HepG2 (cell line): ENCODE measurements around the gene FGF14. TPM values are rescaled to one million over a fixed set of nuclear protein-coding genes. Genes with fewer than 3 reads are reported as not detected.

Source experiments
- ATAC-seq: fragments of 200-7000 bp; cut with Tn5 transposase; 3 replicates; pipeline ENCODE4 v1.9.1; 2020; ENCODE audit warnings: mild to moderate bottlenecking, moderate library complexity
- BruUV-seq: library from RNA; stranded (reverse); fragments of 400-500 nt; replicated peaks from 2 replicates; lab custom pipeline; 2021; lab: Mats Ljungman, UMichigan
- CTCF ChIA-PET: fragments of 300-600 bp; formaldehyde crosslinking; extraction: SDS; loops from one replicate; lab custom pipeline; 2021; ENCODE audit warnings: low total read pairs, inconsistent platforms, low intra/inter-chr PET ratio; lab: Yijun Ruan, JAX
- POLR2A ChIA-PET: fragments of 350-600 bp; sonication (Branson Sonifier 250); formaldehyde crosslinking; loops from one replicate; lab custom pipeline; 2020; ENCODE audit warnings: antibody characterized with exemption, inconsistent platforms; lab: Yijun Ruan, JAX
- DNase-seq: peaks from one replicate; pipeline ENCODE4 v3.0.0-alpha.2; 2015; ENCODE audit warnings: low spot score
- FAIRE-seq: peaks from 3 replicates; lab custom pipeline; 2011; peaks lifted over from hg19 to GRCh38; lab: Jason Lieb, UNC
- H2AFZ ChIP-seq: one replicate; pipeline ENCODE4 v1.6.1; 2011; ENCODE audit warnings: low read length, inconsistent platforms
- H3K27ac ChIP-seq: fragments of 300-600 bp; 3 replicates; pipeline ENCODE4 v1.8.0; 2011; ENCODE audit warnings: mixed run types, mild to moderate bottlenecking, mixed read lengths, low read length, inconsistent platforms; ENCODE audit not compliant: insufficient read depth; ENCODE audit errors: extremely low read length
- H3K27me3 ChIP-seq, 2 experiments: fragments of 200-600 bp in 1 of 2; 2 replicates in 1 of 2; 3 replicates in 1 of 2; pipeline versions ENCODE4 v1.6.0 to v1.8.0; 2011; ENCODE audit warnings: low read length in 2 of 2, mild to moderate bottlenecking in 2 of 2, moderate library complexity in 2 of 2, inconsistent platforms in 1 of 2; ENCODE audit not compliant: insufficient read depth in 2 of 2, control insufficient read depth in 1 of 2
- H3K36me3 ChIP-seq, 2 experiments: fragments of 200-600 bp in 1 of 2; replicated peaks in 1 of 2; 2 replicates in 1 of 2; 3 replicates in 1 of 2; pipeline versions ENCODE4 v1.5.1 to v1.8.0; 2011; ENCODE audit warnings: low read length in 2 of 2, inconsistent platforms in 1 of 2; ENCODE audit not compliant: insufficient read depth in 2 of 2, control insufficient read depth in 1 of 2
- H3K4me1 ChIP-seq: 2 replicates; pipeline ENCODE4 v1.5.1; 2012; ENCODE audit warnings: low read length, inconsistent platforms; ENCODE audit not compliant: insufficient read depth
- H3K4me2 ChIP-seq: 2 replicates; pipeline ENCODE4 v1.6.0; 2011; ENCODE audit warnings: low read depth, low read length, inconsistent platforms
- H3K4me3 ChIP-seq, 3 experiments: fragments of 200-600 bp in 1 of 3; sonication (generic), shearing (Covaris generic) in 1 of 3; replicated peaks in 1 of 3; 2 replicates each; pipeline ENCODE4 v1.5.1; 2011 to 2016; ENCODE audit warnings: low read length in 3 of 3, inconsistent platforms in 2 of 3, low read depth in 2 of 3, mild to moderate bottlenecking in 2 of 3, control low read depth in 1 of 3, mixed read lengths in 1 of 3; ENCODE audit not compliant: insufficient read depth in 1 of 3
- H3K79me2 ChIP-seq: one replicate; pipeline ENCODE4 v1.6.1; 2011; ENCODE audit warnings: low read length, inconsistent platforms; ENCODE audit not compliant: insufficient read depth
- H3K9ac ChIP-seq: 2 replicates; pipeline ENCODE4 v1.6.0; 2011; ENCODE audit warnings: mild to moderate bottlenecking, low read depth, low read length, inconsistent platforms; ENCODE audit not compliant: insufficient read depth
- H3K9me3 ChIP-seq: 2 replicates; pipeline ENCODE4 v1.5.1; 2012; ENCODE audit warnings: mild to moderate bottlenecking, low read length
- H4K20me1 ChIP-seq: 2 replicates; pipeline ENCODE4 v1.6.0; 2011; ENCODE audit warnings: inconsistent platforms, mild to moderate bottlenecking, low read length, moderate library complexity; ENCODE audit not compliant: insufficient read depth
- AGO1 ChIP-seq: fragments of 200-400 bp; formaldehyde crosslinking; IDR thresholded peaks from 2 replicates; pipeline ENCODE4 v1.6.1; 2017; ENCODE audit warnings: mild to moderate bottlenecking, low read depth, low read length, moderate library complexity; ENCODE audit not compliant: poor library complexity, severe bottlenecking
- ARID3A ChIP-seq: IDR thresholded peaks from 2 replicates; pipeline ENCODE4 v1.6.1; 2012; ENCODE audit warnings: low read depth, low read length, improper control_type of control experiment
- ELK4 ChIP-seq: sonication (generic); formaldehyde crosslinking; IDR thresholded peaks from 2 replicates; pipeline ENCODE4 v1.9.0; 2021; ENCODE audit warnings: missing genetic modification reagents, borderline replicate concordance
- FOXA3 ChIP-seq: IDR thresholded peaks from 2 replicates; pipeline ENCODE4 v1.6.1; 2016; ENCODE audit warnings: missing genetic modification reagents, missing compliant biosample characterization
- KLF11 ChIP-seq: IDR thresholded peaks from 2 replicates; pipeline ENCODE4 v1.6.1; 2016; ENCODE audit warnings: missing compliant biosample characterization
- MBD4 ChIP-seq: IDR thresholded peaks from 2 replicates; pipeline ENCODE4 v1.6.1; 2012; ENCODE audit warnings: low read length, inconsistent platforms, borderline replicate concordance
- NKX3-1 ChIP-seq: sonication (generic); formaldehyde crosslinking; IDR thresholded peaks from 2 replicates; pipeline ENCODE4 v1.5.0; 2020; ENCODE audit warnings: missing genetic modification reagents
- PTBP1 ChIP-seq: fragments of 200-400 bp; formaldehyde crosslinking; IDR thresholded peaks from 2 replicates; pipeline ENCODE4 v1.6.1; 2018; ENCODE audit warnings: low read length, low read depth; ENCODE audit not compliant: poor library complexity, severe bottlenecking
- SALL2 ChIP-seq: sonication (generic); formaldehyde crosslinking; IDR thresholded peaks from 2 replicates; pipeline ENCODE4 v1.8.1; 2023; ENCODE audit warnings: mild to moderate bottlenecking, missing genetic modification reagents, inconsistent platforms
- ZBTB7A ChIP-seq: sonication (generic); formaldehyde crosslinking; IDR thresholded peaks from 2 replicates; pipeline ENCODE4 v1.8.0; 2022; ENCODE audit warnings: mild to moderate bottlenecking, missing genetic modification reagents
- ZMAT5 ChIP-seq: sonication (generic); formaldehyde crosslinking; IDR thresholded peaks from 2 replicates; pipeline ENCODE4 v1.5.0; 2020; ENCODE audit warnings: mild to moderate bottlenecking, low read depth, missing genetic modification reagents, borderline replicate concordance
- ZNF12 ChIP-seq: sonication (generic); formaldehyde crosslinking; IDR thresholded peaks from 2 replicates; pipeline ENCODE4 v1.5.0; 2020; ENCODE audit warnings: missing genetic modification reagents
- ZNF234 ChIP-seq: sonication (generic); formaldehyde crosslinking; conservative IDR thresholded peaks from 2 replicates; pipeline ENCODE4 v1.5.1; 2020; ENCODE audit warnings: mild to moderate bottlenecking, missing genetic modification reagents
- ZNF282 ChIP-seq: fragments of 450-650 bp; IDR thresholded peaks from 2 replicates; pipeline ENCODE4 v1.6.1; 2018; ENCODE audit not compliant: partially characterized antibody
- ZNF335 ChIP-seq: sonication (generic); formaldehyde crosslinking; IDR thresholded peaks from 2 replicates; pipeline ENCODE4 v1.4.0; 2020; ENCODE audit warnings: missing genetic modification reagents
- ZNF549 ChIP-seq: sonication (generic); formaldehyde crosslinking; IDR thresholded peaks from 2 replicates; pipeline ENCODE4 v1.5.0; 2020; ENCODE audit warnings: missing genetic modification reagents
- ZNF660 ChIP-seq: sonication (generic); formaldehyde crosslinking; IDR thresholded peaks from 2 replicates; pipeline ENCODE4 v1.5.1; 2020; ENCODE audit warnings: mild to moderate bottlenecking, low read depth, missing genetic modification reagents, borderline replicate concordance
- ZNF703 ChIP-seq: sonication (generic); formaldehyde crosslinking; IDR thresholded peaks from 2 replicates; pipeline ENCODE4 v1.5.1; 2020; ENCODE audit warnings: missing genetic modification reagents, mild to moderate bottlenecking, moderate library complexity, borderline replicate concordance
- WGBS: methylation state at CpG from one replicate; pipeline ENCODE4 v1.1.6; 2017; ENCODE audit warnings: low lambda C conversion rate; 5-methylcytosine and 5-hydroxymethylcytosine counted together
- in situ Hi-C: cut with HindIII; loops from 2 replicates; pipeline ENCODE4 v1.10.0; 2017; ENCODE audit warnings: low pct_unique_long_range_greater_than_20kb; ENCODE audit not compliant: extremely low pct_ligation_motif_present
- intact Hi-C: fragments of 100-400 bp; cut with micrococcal nuclease; formaldehyde crosslinking; loops from one replicate; pipeline ENCODE4 v1.10.0; 2022; ENCODE audit not compliant: unreplicated experiment
- polyA plus RNA-seq, 8 experiments: library from polyadenylated mRNA; depleted of rRNA in 3 of 8; stranded (reverse) in 7 of 8; unstranded in 1 of 8; fragments of >200 nt; fragmentation: Illumina TruSeq in 4 of 8; extraction: Trizol in 4 of 8; gene quantifications; 2 replicates each; pipeline versions ENCODE4 v1.2.1 to v1.2.3, GENCODE V29; 2011 to 2016; ENCODE audit warnings: low read depth in 4 of 8, missing spikeins in 1 of 8, mixed read lengths in 1 of 8; ENCODE audit not compliant: insufficient read depth in 1 of 8
- total RNA-seq, 5 experiments: library from RNA; depleted of rRNA; stranded (reverse); fragments of >200 nt; fragmentation: Illumina TruSeq; extraction: Trizol; gene quantifications; 2 replicates each; pipeline ENCODE4 v1.2.3, GENCODE V29; 2016; ENCODE audit warnings: low read depth in 1 of 5

FGF14 gene
- total and polyA plus RNA-seq, 2 of the 13 experiments (the other 11 are each of a cell fraction or from before 2014, with no cell fraction given) = not detected

- in situ Hi-C loops = no loop called here
- ATAC-seq = no peak
- Histone ChIP-seq H3K9me3 (no peaks in the 10 kb centered on the region), H3K4me3 (no peak overlapping the region), H3K27me3 (no peaks in the 10 kb centered on the region), H3K27ac (no peak overlapping the region), H4K20me1 (no peaks in the 10 kb centered on the region), H3K4me2 (no peak overlapping the region), H3K9ac (no peak overlapping the region), H3K79me2 (no peaks in the 10 kb centered on the region), H3K36me3 (no peaks in the 10 kb centered on the region), H2AFZ (no peak overlapping the region), H3K4me1 (no peaks in the 10 kb centered on the region)
- DNase-seq = no peak
- ChIA-PET POLR2A (no interaction called here), CTCF (no interaction called here)
- no TSS peak for BruUV-seq
- FAIRE-seq = no peak
- intact Hi-C loops = no loop called here
- TF ChIP-seq ZNF234 (no peak), AGO1 (no peak), NKX3-1 (CRISPR knock-in tag) (no peak), FOXA3 (CRISPR knock-in tag) (no peak), ZNF282 (no peak), SALL2 (no peak)
- 0% methylated on average over 2 of the region's 2 CpGs for WGBS
Measured at GRCh38 chr13:102190930-102191329, 210.9 kb downstream of the FGF14 start.

- Histone ChIP-seq H3K36me3 (no peaks in the 10 kb centered on the region), H3K79me2 (no peaks in the 10 kb centered on the region), H3K4me2 (no peak overlapping the region), H3K4me1 (no peaks in the 10 kb centered on the region), H4K20me1 (no peaks in the 10 kb centered on the region), H3K27ac (no peak overlapping the region), H3K9ac (no peak overlapping the region), H3K4me3 (no peak overlapping the region), H3K9me3 (no peaks in the 10 kb centered on the region), H3K27me3 (no peaks in the 10 kb centered on the region), H2AFZ (no peak overlapping the region)
- 4% methylated on average over 4 of the region's 4 CpGs for WGBS
- in situ Hi-C loops (no loop called here), intact Hi-C loops (no loop called here)
- FAIRE-seq (no peak), DNase-seq (no peak), ATAC-seq (no peak)
- CTCF ChIA-PET = no interaction called here
- BruUV-seq = no TSS peak
- POLR2A ChIA-PET = no interaction called here
- TF ChIP-seq ZNF335 (CRISPR knock-in tag) (no peak), MBD4 (no peak), ZMAT5 (CRISPR knock-in tag) (no peak), PTBP1 (no peak), ZNF660 (CRISPR knock-in tag) (no peak), ZNF12 (CRISPR knock-in tag) (no peak), ARID3A (no peak), ZBTB7A (CRISPR knock-in tag) (no peak), ZNF282 (no peak), KLF11 (no peak), ZNF549 (CRISPR knock-in tag) (no peak), ZNF703 (CRISPR knock-in tag) (no peak), ELK4 (no peak)
Measured at GRCh38 chr13:102187313-102187712, 214.5 kb downstream of the FGF14 start.
